SK-N-SH (cell line): Measurements from ENCODE around the gene MRM3. TPM values are rescaled to one million over a fixed set of nuclear protein-coding genes. Genes with fewer than 3 reads are reported as not detected.
"Not testable (repeated sequence)": the region's sequence is repeated elsewhere in the genome, so short reads cannot be mapped to it uniquely, and the experiment has no call there.

Experiments used
- CTCF ChIA-PET: fragments of 300-600, 350-600 bp; formaldehyde crosslinking; extraction: SDS; loops from one replicate; lab custom pipeline; 2021; lab: Yijun Ruan, JAX
- POLR2A ChIA-PET: fragments of 350-600 bp; sonication (Branson Sonifier 250); formaldehyde crosslinking; extraction: SDS; loops from one replicate; lab custom pipeline; 2020; ENCODE audit warnings: antibody characterized with exemption, inconsistent platforms; lab: Yijun Ruan, JAX
- DNase-seq: peaks from one replicate; pipeline ENCODE4 v3.0.0; 2012
- H2AFZ ChIP-seq: fragments of 200-600 bp; sonication (generic); 2 replicates; pipeline ENCODE4 v1.8.1; 2016; ENCODE audit warnings: antibody characterized with exemption, mild to moderate bottlenecking, low read depth
- H3F3A ChIP-seq: fragments of 200-600 bp; sonication (generic); replicated peaks from 2 replicates; pipeline ENCODE3; 2016; ENCODE audit warnings: antibody characterized with exemption, mild to moderate bottlenecking; ENCODE audit not compliant: insufficient read depth
- H3K27ac ChIP-seq, 2 experiments: fragments of 200-500 bp in 1 of 2; fragments of 200-600 bp in 1 of 2; sonication (Bioruptor generic) in 1 of 2; sonication (generic), shearing (Covaris generic) in 1 of 2; 2 replicates each; pipeline versions ENCODE4 v1.5.1 to v1.6.1; 2014 to 2016; ENCODE audit warnings: low read depth in 2 of 2, inconsistent platforms in 1 of 2, low read length in 1 of 2, mild to moderate bottlenecking in 1 of 2, mixed read lengths in 1 of 2
- H3K27me3 ChIP-seq: fragments of 200-600 bp; sonication (generic), shearing (Covaris generic); 2 replicates; pipeline ENCODE4 v1.6.1; 2016; ENCODE audit warnings: mixed run types; ENCODE audit not compliant: insufficient read depth
- H3K36me3 ChIP-seq, 2 experiments: fragments of 200-500 bp in 1 of 2; fragments of 200-600 bp in 1 of 2; sonication (Bioruptor generic) in 1 of 2; sonication (generic) in 1 of 2; replicated peaks in 1 of 2; 2 replicates each; pipeline versions ENCODE3 to v1.5.1; 2014 to 2016; ENCODE audit warnings: low read length in 1 of 2, mild to moderate bottlenecking in 1 of 2; ENCODE audit not compliant: insufficient read depth in 2 of 2, control insufficient read depth in 1 of 2
- H3K4me1 ChIP-seq, 2 experiments: fragments of 200-500 bp in 1 of 2; fragments of 200-600 bp in 1 of 2; sonication (Bioruptor generic) in 1 of 2; sonication (generic), shearing (Covaris generic) in 1 of 2; 2 replicates each; pipeline versions ENCODE4 v1.5.1 to v1.6.1; 2014 to 2016; ENCODE audit warnings: low read depth in 1 of 2, low read length in 1 of 2, mixed run types in 1 of 2; ENCODE audit not compliant: insufficient read depth in 2 of 2, control insufficient read depth in 1 of 2
- H3K4me2 ChIP-seq: fragments of 200-600 bp; sonication (generic), shearing (Covaris generic); 2 replicates; pipeline ENCODE4 v1.6.1; 2017; ENCODE audit warnings: mixed run types
- H3K4me3 ChIP-seq, 2 experiments: fragments of 200-500 bp in 1 of 2; fragments of 200-600 bp in 1 of 2; sonication (Bioruptor generic) in 1 of 2; sonication (generic), shearing (Covaris generic) in 1 of 2; 2 replicates each; pipeline versions ENCODE4 v1.5.1 to v1.8.1; 2014 to 2016; ENCODE audit warnings: low read depth in 2 of 2, inconsistent platforms in 1 of 2, low read length in 1 of 2, mild to moderate bottlenecking in 1 of 2, mixed read lengths in 1 of 2, moderate library complexity in 1 of 2
- H3K79me2 ChIP-seq: fragments of 200-600 bp; sonication (generic); 2 replicates; pipeline ENCODE4 v1.8.1; 2017; ENCODE audit warnings: mild to moderate bottlenecking; ENCODE audit not compliant: insufficient read depth
- H3K9ac ChIP-seq: fragments of 200-600 bp; sonication (generic); 2 replicates; pipeline ENCODE4 v1.6.1; 2017; ENCODE audit warnings: mixed run types
- H3K9me2 ChIP-seq: fragments of 200-600 bp; sonication (generic); 2 replicates; pipeline ENCODE4 v1.6.1; 2017; ENCODE audit warnings: mixed run types
- H3K9me3 ChIP-seq: fragments of 200-600 bp; sonication (generic); 2 replicates; pipeline ENCODE4 v1.6.1; 2017; ENCODE audit warnings: mixed run types, mild to moderate bottlenecking, moderate library complexity
- H4K20me1 ChIP-seq: fragments of 200-600 bp; sonication (generic); 2 replicates; pipeline ENCODE4 v1.6.1; 2017; ENCODE audit warnings: mild to moderate bottlenecking, mixed run types; ENCODE audit not compliant: insufficient read depth
- POLR2AphosphoS5 ChIP-seq: IDR thresholded peaks from 2 replicates; pipeline ENCODE4 v1.6.1; 2012; ENCODE audit warnings: low read depth, low read length
- SIN3A ChIP-seq: IDR thresholded peaks from 2 replicates; pipeline ENCODE4 v1.6.1; 2012; ENCODE audit warnings: low read depth, mild to moderate bottlenecking, low read length, moderate library complexity, borderline replicate concordance
- WGBS: methylation state at CpG from one replicate; pipeline ENCODE4 v1.1.6; 2017; ENCODE audit warnings: low lambda C conversion rate; 5-methylcytosine and 5-hydroxymethylcytosine counted together
- polyA plus RNA-seq, 3 experiments: library from polyadenylated mRNA; depleted of rRNA; stranded (reverse); fragments of >200 nt; gene quantifications; 2 replicates each; pipeline ENCODE4 v1.2.3, GENCODE V29; 2012
- TF ChIP-seq, protein P1 (sequence below): fragments of 200-600 bp; sonication (generic); IDR thresholded peaks from 2 replicates; pipeline ENCODE4 v1.6.1; 2017; ENCODE audit warnings: antibody characterized with exemption, mild to moderate bottlenecking, moderate library complexity

The MRM3 gene
- polyA plus RNA-seq, 1 of the 3 experiments (the other 2 are of a cell fraction) = 16.4 TPM

DNA sequence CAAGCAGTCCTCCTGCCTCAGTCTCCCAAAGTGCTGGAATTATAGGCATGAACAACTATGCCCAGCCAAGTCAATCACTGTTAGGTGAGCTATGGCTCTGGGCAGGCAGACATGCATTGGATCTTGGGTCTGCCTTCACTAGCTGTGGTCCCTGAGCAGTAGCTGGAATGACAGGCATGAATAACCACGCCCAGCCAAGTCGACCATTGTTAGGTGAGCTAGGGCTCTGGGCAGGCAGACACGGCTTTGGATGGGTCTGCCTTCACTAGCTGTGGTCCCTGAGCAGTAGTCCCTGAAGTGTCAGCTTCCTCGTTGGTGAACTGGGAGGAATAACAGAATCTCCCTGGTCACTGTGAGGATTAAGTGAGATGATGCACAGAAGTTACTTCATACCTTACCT, 6.4 kb downstream of the MRM3 start (continued):
- TF ChIP-seq, protein P1, sequence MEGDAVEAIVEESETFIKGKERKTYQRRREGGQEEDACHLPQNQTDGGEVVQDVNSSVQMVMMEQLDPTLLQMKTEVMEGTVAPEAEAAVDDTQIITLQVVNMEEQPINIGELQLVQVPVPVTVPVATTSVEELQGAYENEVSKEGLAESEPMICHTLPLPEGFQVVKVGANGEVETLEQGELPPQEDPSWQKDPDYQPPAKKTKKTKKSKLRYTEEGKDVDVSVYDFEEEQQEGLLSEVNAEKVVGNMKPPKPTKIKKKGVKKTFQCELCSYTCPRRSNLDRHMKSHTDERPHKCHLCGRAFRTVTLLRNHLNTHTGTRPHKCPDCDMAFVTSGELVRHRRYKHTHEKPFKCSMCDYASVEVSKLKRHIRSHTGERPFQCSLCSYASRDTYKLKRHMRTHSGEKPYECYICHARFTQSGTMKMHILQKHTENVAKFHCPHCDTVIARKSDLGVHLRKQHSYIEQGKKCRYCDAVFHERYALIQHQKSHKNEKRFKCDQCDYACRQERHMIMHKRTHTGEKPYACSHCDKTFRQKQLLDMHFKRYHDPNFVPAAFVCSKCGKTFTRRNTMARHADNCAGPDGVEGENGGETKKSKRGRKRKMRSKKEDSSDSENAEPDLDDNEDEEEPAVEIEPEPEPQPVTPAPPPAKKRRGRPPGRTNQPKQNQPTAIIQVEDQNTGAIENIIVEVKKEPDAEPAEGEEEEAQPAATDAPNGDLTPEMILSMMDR = no peak

DNA sequence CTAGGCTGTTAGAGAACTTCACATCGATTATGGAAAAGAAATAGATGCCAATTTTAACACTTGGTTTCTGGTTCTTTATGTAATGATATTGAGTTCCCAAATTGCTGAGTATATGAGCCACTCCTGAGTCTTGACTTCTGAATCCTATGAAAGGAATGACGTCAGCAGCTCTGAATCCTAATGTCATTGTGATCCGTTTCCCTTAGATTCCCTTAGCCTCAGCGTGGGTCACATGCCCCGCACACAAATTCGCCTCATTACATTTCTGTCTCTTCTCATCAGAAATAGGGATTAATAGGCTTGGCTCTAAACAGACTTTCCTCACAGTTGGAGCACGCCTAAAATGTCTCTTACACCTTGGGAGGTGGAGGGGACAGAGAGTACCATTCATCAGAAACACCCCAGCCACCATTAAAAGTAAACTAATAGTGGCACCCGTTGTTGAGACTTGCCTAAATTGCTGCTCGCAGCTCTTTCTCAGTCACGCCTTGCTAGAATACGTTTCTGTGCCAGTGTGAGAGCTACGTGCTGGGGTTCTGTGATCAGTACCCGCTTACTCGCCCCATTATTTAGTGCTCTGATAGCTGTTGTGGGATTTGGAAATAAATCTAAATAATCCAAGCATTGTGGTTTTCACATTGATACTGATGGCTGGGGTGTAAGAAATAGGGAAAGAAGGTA, 7.1 kb downstream of the MRM3 start:
- Histone ChIP-seq H3K4me3 (no peak overlapping the region), H4K20me1 (no peaks in the 10 kb centered on the region), H3K9me3 (no peaks in the 10 kb centered on the region), H3K79me2 (peaks cover 10% of the 10 kb centered on the region), H3K27ac (no peak overlapping the region), H3F3A (no peaks in the 10 kb centered on the region), H3K27me3 (no peaks in the 10 kb centered on the region), H2AFZ (no peak overlapping the region), H3K36me3 (peaks cover 21 to 41% of the 10 kb centered on the region in 2 experiments), H3K4me2 (no peak overlapping the region), H3K9me2 (no peaks in the 10 kb centered on the region), H3K9ac (no peak overlapping the region), H3K4me1 (no peaks in the 10 kb centered on the region)
- ChIA-PET POLR2A (no interaction called here), CTCF (interaction anchor here (1.0 to 3.8 kb wide), 3 partner anchors 9 to 207 kb away, joined by 5 to 20 read pairs (median 5); partner anchors contain the start of gene TIMM22)
- TF ChIP-seq POLR2AphosphoS5 (0 out of 2 replicates have a peak, but pooled peaks have one; percentile 6), SIN3A (no peak)
- WGBS = 88% methylated on average over 14 of the region's 14 CpGs
- DNase-seq = no peak

DNA sequence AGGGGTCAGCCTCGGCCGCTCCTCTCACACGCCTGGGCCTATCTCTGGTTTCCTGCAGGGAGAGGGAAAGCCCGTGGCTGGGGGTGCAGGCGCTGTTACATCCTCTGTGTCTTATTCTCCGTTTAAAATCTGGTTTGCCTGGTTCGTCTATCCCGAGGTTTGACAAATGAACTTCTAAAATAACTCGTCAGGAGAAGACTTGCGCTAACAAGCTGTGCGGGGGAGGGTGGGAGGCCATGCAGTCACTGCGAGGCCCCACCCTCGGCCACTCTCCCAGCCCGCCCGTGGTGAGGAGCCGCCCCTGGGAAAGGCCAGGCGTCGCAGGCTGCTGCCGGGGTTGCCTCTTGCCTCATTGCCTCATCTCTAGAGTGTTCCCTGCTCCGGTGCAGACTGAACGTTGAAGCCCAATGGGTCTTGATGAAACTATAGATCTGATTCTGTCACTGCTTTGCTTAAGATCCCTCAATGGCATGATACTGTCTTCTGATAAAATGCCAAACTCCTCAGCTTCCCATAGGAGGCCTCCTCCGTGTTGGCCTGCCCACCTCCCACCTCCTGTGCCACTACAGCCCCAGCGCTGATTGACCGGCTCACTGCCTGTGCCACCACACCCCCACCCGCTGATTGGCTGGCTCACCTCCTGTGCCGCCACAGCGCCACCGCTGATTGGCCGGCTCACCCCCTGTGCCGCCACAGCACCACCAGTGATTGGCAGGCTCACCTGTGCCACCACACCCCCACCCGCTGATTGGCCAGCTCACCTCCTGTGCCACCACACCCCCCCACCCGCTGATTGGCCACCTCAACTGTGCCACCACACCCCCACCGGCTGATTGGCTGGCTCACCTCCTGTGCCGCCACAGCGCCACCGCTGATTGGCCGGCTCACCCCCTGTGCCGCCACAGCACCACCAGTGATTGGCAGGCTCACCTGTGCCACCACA, 8.0 kb downstream of the MRM3 start:
- H3K79me2 ChIP-seq, H3K4me1 ChIP-seq, H3K9ac ChIP-seq, POLR2A ChIA-PET, H3K9me2 ChIP-seq, DNase-seq, H3K27me3 ChIP-seq, H4K20me1 ChIP-seq, H3F3A ChIP-seq, H3K4me3 ChIP-seq, H3K27ac ChIP-seq, H3K9me3 ChIP-seq, H3K4me2 ChIP-seq, H2AFZ ChIP-seq: not testable (repeated sequence)
- 97% methylated on average over 31 of the region's 38 CpGs for WGBS
- peaks cover 21 to 36% of the 10 kb centered on the region in 2 experiments for H3K36me3 ChIP-seq
- CTCF ChIA-PET = interaction anchor here (1.0 to 3.8 kb wide), 3 partner anchors 10 to 207 kb away, joined by 5 to 20 read pairs (median 5); partner anchors contain the start of gene TIMM22

DNA sequence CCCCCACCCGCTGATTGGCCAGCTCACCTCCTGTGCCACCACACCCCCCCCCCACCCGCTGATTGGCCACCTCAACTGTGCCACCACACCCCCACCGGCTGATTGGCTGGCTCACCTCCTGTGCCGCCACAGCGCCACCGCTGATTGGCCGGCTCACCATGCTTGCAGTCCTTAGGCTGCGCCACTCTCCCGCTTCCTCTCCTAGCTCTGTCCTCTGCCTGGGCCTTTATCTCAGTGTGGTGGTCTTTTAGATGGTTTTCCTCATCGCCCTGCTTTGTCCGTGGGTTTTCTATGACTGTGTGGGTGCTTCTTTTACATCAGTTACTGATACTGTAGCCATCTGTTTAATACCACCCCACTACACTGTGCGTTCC, 8.7 kb downstream of the MRM3 start:
- not testable (repeated sequence) for H3K4me1 ChIP-seq, H2AFZ ChIP-seq, H3K4me2 ChIP-seq, H3K4me3 ChIP-seq, H3K27me3 ChIP-seq, H3K9me3 ChIP-seq, H3F3A ChIP-seq, H4K20me1 ChIP-seq, H3K9me2 ChIP-seq, H3K9ac ChIP-seq, H3K27ac ChIP-seq, DNase-seq, H3K79me2 ChIP-seq
- H3K36me3 ChIP-seq = peaks cover 21 to 34% of the 10 kb centered on the region in 2 experiments
- 93% methylated on average over 9 of the region's 12 CpGs for WGBS
- POLR2A ChIA-PET = interaction anchor here (1.1 kb wide), 1 partner anchor 9 kb away, joined by 4 read pairs; the partner anchor contains the start of genes GLOD4 and MRM3
- CTCF ChIA-PET = interaction anchor here (0.7 to 1.8 kb wide), 2 partner anchors 11 to 190 kb away, joined by 5 read pairs; no protein-coding TSS in a partner anchor
